A673 (cell line): ENCODE data around the gene FUCA1. TPM values are rescaled to one million over a fixed set of nuclear protein-coding genes. Genes with fewer than 3 reads are reported as not detected.
A peak's percentile ranks its signal among the peaks of the same experiment; 100 is the strongest.

Experiments
- BruUV-seq: library from RNA; stranded (reverse); fragments of 400-500 nt; replicated peaks from 2 replicates; lab custom pipeline; 2021; lab: Mats Ljungman, UMichigan
- CTCF ChIA-PET: fragments of 300-600 bp; sonication (Branson Sonifier 250); formaldehyde crosslinking; loops from one replicate; lab custom pipeline; 2022; ENCODE audit warnings: antibody characterized with exemption; lab: Charles Lee
- POLR2A ChIA-PET: fragments of 300-600 bp; sonication (Branson Sonifier 250); formaldehyde crosslinking; loops from one replicate; lab custom pipeline; 2022; ENCODE audit warnings: antibody characterized with exemption; ENCODE audit not compliant: low non-redundant PET; lab: Charles Lee
- DNase-seq: peaks from one replicate; pipeline ENCODE4 v3.0.0-alpha.2; 2015; ENCODE audit warnings: low spot score
- H3K27ac ChIP-seq: fragments of 200-600 bp; sonication (generic); 2 replicates; pipeline ENCODE4 v1.5.1; 2016; ENCODE audit warnings: mixed run types, low read depth, mild to moderate bottlenecking, mixed read lengths, antibody characterized with exemption, low read length; ENCODE audit not compliant: poor library complexity, severe bottlenecking
- H3K27me3 ChIP-seq: fragments of 200-600 bp; sonication (generic); replicated peaks from 2 replicates; pipeline ENCODE4 v1.6.1; 2017; ENCODE audit warnings: mixed run types, low read depth, mild to moderate bottlenecking, mixed read lengths, antibody characterized with exemption, low read length; ENCODE audit not compliant: insufficient read depth, poor library complexity
- H3K36me3 ChIP-seq: fragments of 200-600 bp; sonication (generic); 2 replicates; pipeline ENCODE4 v1.6.1; 2016; ENCODE audit warnings: mixed run types, mild to moderate bottlenecking, mixed read lengths, antibody characterized with exemption, low read length; ENCODE audit not compliant: insufficient read depth, poor library complexity, severe bottlenecking
- H3K4me1 ChIP-seq: fragments of 200-600 bp; sonication (generic); 2 replicates; pipeline ENCODE4 v1.6.1; 2017; ENCODE audit warnings: mixed run types, mild to moderate bottlenecking, mixed read lengths, antibody characterized with exemption, low read length; ENCODE audit not compliant: insufficient read depth, poor library complexity, severe bottlenecking
- H3K4me3 ChIP-seq: fragments of 200-600 bp; sonication (generic); 2 replicates; pipeline ENCODE4 v1.5.1; 2016; ENCODE audit warnings: low read depth, mixed run types, mild to moderate bottlenecking, mixed read lengths, low read length; ENCODE audit not compliant: poor library complexity, severe bottlenecking
- H3K9me3 ChIP-seq: fragments of 200-600 bp; sonication (generic); 2 replicates; pipeline ENCODE4 v1.6.1; 2016; ENCODE audit warnings: mixed run types, low read depth, mild to moderate bottlenecking, mixed read lengths, antibody characterized with exemption, low read length; ENCODE audit not compliant: poor library complexity, severe bottlenecking
- EZH2 ChIP-seq: fragments of 200-600 bp; sonication (generic); IDR thresholded peaks from 2 replicates; pipeline ENCODE4 v1.6.1; 2017; ENCODE audit warnings: borderline replicate concordance, low read depth, mild to moderate bottlenecking, mixed read lengths, antibody characterized with exemption, low read length; ENCODE audit not compliant: poor library complexity, severe bottlenecking
- intact Hi-C: fragments of 100-400 bp; cut with micrococcal nuclease; formaldehyde crosslinking; loops from one replicate; pipeline ENCODE4 v1.10.0; 2022; ENCODE audit not compliant: unreplicated experiment
- total RNA-seq: library from RNA; stranded (reverse); gene quantifications from 2 replicates; pipeline ENCODE4 v1.2.3, GENCODE V29; 2021
- TF ChIP-seq, protein P1 (sequence below): fragments of 300-800, 200-600 bp; sonication (generic); conservative IDR thresholded peaks from 2 replicates; pipeline ENCODE4 v1.5.1; 2017; ENCODE audit warnings: low read depth, mild to moderate bottlenecking, antibody characterized with exemption, low read length, moderate library complexity, mixed read lengths

Gene FUCA1
- total RNA-seq, 1 experiment from 2014 or later: 8.9 TPM

GRCh38 chr1:23816361-23816760, 51.7 kb downstream of the FUCA1 start:
- no peak for TF ChIP-seq EZH2
- TF ChIP-seq, protein P1, sequence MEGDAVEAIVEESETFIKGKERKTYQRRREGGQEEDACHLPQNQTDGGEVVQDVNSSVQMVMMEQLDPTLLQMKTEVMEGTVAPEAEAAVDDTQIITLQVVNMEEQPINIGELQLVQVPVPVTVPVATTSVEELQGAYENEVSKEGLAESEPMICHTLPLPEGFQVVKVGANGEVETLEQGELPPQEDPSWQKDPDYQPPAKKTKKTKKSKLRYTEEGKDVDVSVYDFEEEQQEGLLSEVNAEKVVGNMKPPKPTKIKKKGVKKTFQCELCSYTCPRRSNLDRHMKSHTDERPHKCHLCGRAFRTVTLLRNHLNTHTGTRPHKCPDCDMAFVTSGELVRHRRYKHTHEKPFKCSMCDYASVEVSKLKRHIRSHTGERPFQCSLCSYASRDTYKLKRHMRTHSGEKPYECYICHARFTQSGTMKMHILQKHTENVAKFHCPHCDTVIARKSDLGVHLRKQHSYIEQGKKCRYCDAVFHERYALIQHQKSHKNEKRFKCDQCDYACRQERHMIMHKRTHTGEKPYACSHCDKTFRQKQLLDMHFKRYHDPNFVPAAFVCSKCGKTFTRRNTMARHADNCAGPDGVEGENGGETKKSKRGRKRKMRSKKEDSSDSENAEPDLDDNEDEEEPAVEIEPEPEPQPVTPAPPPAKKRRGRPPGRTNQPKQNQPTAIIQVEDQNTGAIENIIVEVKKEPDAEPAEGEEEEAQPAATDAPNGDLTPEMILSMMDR: no peak
- Histone ChIP-seq H3K4me3 (no peak overlapping the region), H3K36me3 (no peaks in the 10 kb centered on the region), H3K9me3 (no peaks in the 10 kb centered on the region), H3K27ac (no peak overlapping the region), H3K4me1 (no peaks in the 10 kb centered on the region), H3K27me3 (no peaks in the 10 kb centered on the region)
- ChIA-PET POLR2A (no interaction called here), CTCF (no interaction called here)
- no peak for DNase-seq
- no TSS peak for BruUV-seq
- intact Hi-C loops: no loop called here

- Histone ChIP-seq H3K4me1 (no peaks in the 10 kb centered on the region), H3K27ac (no peak overlapping the region), H3K27me3 (no peaks in the 10 kb centered on the region), H3K4me3 (no peak overlapping the region), H3K36me3 (no peaks in the 10 kb centered on the region), H3K9me3 (no peaks in the 10 kb centered on the region)
- ChIA-PET POLR2A (interaction anchor here (0.6 kb wide), 1 partner anchor 764 kb away, joined by 12 read pairs; no protein-coding TSS in a partner anchor), CTCF (interaction anchor here (1.0 kb wide), 1 partner anchor 103 kb away, joined by 3 read pairs; no protein-coding TSS in a partner anchor)
- no peak for DNase-seq
- no TSS peak for BruUV-seq
- intact Hi-C loops: no loop called here
- TF ChIP-seq, protein P1: no peak
- no peak for TF ChIP-seq EZH2
Measured at GRCh38 chr1:23814016-23814415, 54.1 kb downstream of the FUCA1 start.

GRCh38 chr1:23810818-23811540, 57.1 kb downstream of the FUCA1 start:
- BruUV-seq: no TSS peak
- ChIA-PET POLR2A (no interaction called here), CTCF (interaction anchor here (0.6 to 2.4 kb wide), 5 partner anchors 15 to 217 kb away, joined by 4 to 20 read pairs (median 5); partner anchors contain the start of gene HMGCL)
- no peaks in the 10 kb centered on the region for H3K4me1 ChIP-seq
- no peaks in the 10 kb centered on the region for H3K36me3 ChIP-seq
- intact Hi-C loops: no loop called here
- H3K4me3 ChIP-seq: no peak overlapping the region
- H3K27me3 ChIP-seq: no peaks in the 10 kb centered on the region
- H3K9me3 ChIP-seq: no peaks in the 10 kb centered on the region
- TF ChIP-seq, protein P1: peak; percentile 81
- no peak for TF ChIP-seq EZH2
- peak; percentile 70 for DNase-seq
- no peak overlapping the region for H3K27ac ChIP-seq
